ENCODE measurements around the gene HJURP.

The HJURP gene

DNA sequence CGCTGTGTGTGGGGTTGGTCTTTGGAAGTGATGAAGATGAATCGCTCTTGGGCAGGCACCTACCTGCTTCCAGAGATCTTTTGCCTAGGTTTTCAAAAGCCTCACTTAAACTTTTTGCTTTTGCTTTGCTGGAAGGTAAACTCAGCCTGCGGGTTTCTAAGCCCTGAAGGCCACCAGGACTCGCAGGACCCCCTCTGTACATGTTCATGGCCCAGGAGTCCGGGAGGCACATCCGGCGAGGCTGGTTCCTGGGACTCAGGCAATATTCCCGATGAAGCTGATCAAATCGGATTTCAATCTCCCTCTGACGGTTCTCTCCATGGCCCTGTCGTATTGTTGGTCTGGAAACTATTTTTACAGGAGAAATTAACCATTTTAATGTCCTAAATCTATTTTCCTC, 13.2 kb downstream of the HJURP start:
- Histone ChIP-seq H3K36me3 (ENCODE audit: control insufficient read depth, insufficient read depth, low read length) (peaks cover 40% of the 10 kb centered on the region), H3K4me2 (ENCODE audit: low read length) (no peak overlapping the region), H3K79me2 (ENCODE audit: control insufficient read depth, insufficient read depth, low read length) (peaks cover 55% of the 10 kb centered on the region), H4K8ac (ENCODE audit: low read depth, low read length) (no peak overlapping the region), H2BK15ac (replicated peaks; ENCODE audit: low read depth) (no peak overlapping the region), H3K27ac (ENCODE audit: low read depth, low read length) (no peak overlapping the region), H3K9ac (ENCODE audit: low read length) (no peak overlapping the region), H3K18ac (ENCODE audit: low read length) (no peak overlapping the region), H3K4me3 (ENCODE audit: low read length) (no peak overlapping the region), H2BK5ac (ENCODE audit: low read length) (no peak overlapping the region), H3K56ac (ENCODE audit: low read length) (no peak overlapping the region), H3K23ac (ENCODE audit: low read length) (no peak overlapping the region), H3K79me1 (ENCODE audit: low read length) (peaks cover 18% of the 10 kb centered on the region), H2AK5ac (ENCODE audit: low read length) (no peak overlapping the region), H3K4me1 (ENCODE audit: control insufficient read depth, low read depth, low read length) (no peaks in the 10 kb centered on the region), H3K27me3 (ENCODE audit: insufficient read depth, low read length, poor library complexity) (no peaks in the 10 kb centered on the region), H4K5ac (ENCODE audit: low read length) (no peak overlapping the region), H2BK120ac (ENCODE audit: low read depth, low read length) (no peak overlapping the region), H3K4ac (ENCODE audit: low read depth, low read length) (no peak overlapping the region)
- no peak for DNase-seq
- no CpG with 5 or more reads among the region's 11 CpGs for WGBS (ENCODE audit: extremely low coverage, insufficient coverage, low lambda C conversion rate)

DNA sequence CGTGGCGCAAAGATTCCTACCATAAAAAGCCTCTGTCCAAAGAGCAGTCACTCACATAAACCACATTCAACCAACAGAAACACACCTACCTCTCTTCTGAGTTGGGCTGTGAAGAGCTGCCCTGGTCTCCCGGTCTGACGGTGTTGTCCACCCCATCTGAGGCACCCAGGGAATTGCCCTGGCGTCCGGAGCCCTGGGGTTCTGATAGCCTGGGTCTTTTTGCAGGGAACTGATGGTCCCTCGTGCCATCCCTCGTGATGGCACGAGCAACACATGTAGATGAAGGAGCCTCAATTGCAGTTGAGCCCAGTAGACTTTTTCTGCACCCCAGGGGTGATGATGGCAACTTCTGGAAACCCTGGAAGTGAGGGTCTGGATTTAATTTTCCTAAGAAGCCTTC, 13.8 kb downstream of the HJURP start:
- H3K4ac ChIP-seq (ENCODE audit: low read depth, low read length), result no peak overlapping the region
- H3K27me3 ChIP-seq (ENCODE audit: insufficient read depth, low read length, poor library complexity), result no peaks in the 10 kb centered on the region
- DNase-seq, result no peak
- H3K18ac ChIP-seq (ENCODE audit: low read length), result no peak overlapping the region
- H3K23ac ChIP-seq (ENCODE audit: low read length), result no peak overlapping the region
- H3K27ac ChIP-seq (ENCODE audit: low read depth, low read length), result no peak overlapping the region
- no peak overlapping the region for H2BK5ac ChIP-seq (ENCODE audit: low read length)
- H3K56ac ChIP-seq (ENCODE audit: low read length), result no peak overlapping the region
- no peak overlapping the region for H3K4me3 ChIP-seq (ENCODE audit: low read length)
- peaks cover 21% of the 10 kb centered on the region for H3K79me1 ChIP-seq (ENCODE audit: low read length)
- no peak overlapping the region for H4K8ac ChIP-seq (ENCODE audit: low read depth, low read length)
- H3K36me3 ChIP-seq (ENCODE audit: control insufficient read depth, insufficient read depth, low read length), result peaks cover 43% of the 10 kb centered on the region
- no peak overlapping the region for H2BK120ac ChIP-seq (ENCODE audit: low read depth, low read length)
- H3K79me2 ChIP-seq (ENCODE audit: control insufficient read depth, insufficient read depth, low read length), result peaks cover 55% of the 10 kb centered on the region
- H4K5ac ChIP-seq (ENCODE audit: low read length), result no peak overlapping the region
- no peak overlapping the region for H3K9ac ChIP-seq (ENCODE audit: low read length)
- no peaks in the 10 kb centered on the region for H3K4me1 ChIP-seq (ENCODE audit: control insufficient read depth, low read depth, low read length)
- WGBS (ENCODE audit: extremely low coverage, insufficient coverage, low lambda C conversion rate), result no CpG with 5 or more reads among the region's 9 CpGs
- H2AK5ac ChIP-seq (ENCODE audit: low read length), result no peak overlapping the region
- H2BK15ac ChIP-seq (replicated peaks; ENCODE audit: low read depth), result no peak overlapping the region
- H3K4me2 ChIP-seq (ENCODE audit: low read length), result no peak overlapping the region

DNA sequence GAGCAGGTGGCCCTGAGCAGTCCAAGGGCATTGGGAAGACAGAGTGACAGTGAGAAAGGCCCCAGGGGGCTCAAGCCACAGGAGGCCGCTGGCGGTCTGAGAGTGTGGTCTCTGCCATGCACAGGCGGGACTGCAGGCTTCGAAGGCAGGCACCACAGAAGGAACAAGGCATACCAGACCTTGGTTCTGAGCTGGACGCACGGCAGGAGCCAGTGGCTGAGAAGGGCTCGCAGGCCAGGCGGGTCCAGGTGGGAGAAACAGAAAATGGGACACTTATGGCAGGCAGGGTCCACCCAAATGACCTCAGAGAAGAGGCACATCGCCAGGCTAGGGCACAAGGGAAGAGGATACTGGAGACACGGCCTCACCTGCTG, 14.9 kb downstream of the HJURP start:
- Histone ChIP-seq H3K4me2 (ENCODE audit: low read length) (no peak overlapping the region), H3K27me3 (ENCODE audit: insufficient read depth, low read length, poor library complexity) (no peaks in the 10 kb centered on the region), H2BK5ac (ENCODE audit: low read length) (no peak overlapping the region), H3K9ac (ENCODE audit: low read length) (no peak overlapping the region), H3K36me3 (ENCODE audit: control insufficient read depth, insufficient read depth, low read length) (peaks cover 45% of the 10 kb centered on the region), H3K27ac (ENCODE audit: low read depth, low read length) (no peak overlapping the region), H3K18ac (ENCODE audit: low read length) (no peak overlapping the region), H3K79me1 (ENCODE audit: low read length) (peaks cover 21% of the 10 kb centered on the region), H3K23ac (ENCODE audit: low read length) (no peak overlapping the region), H4K8ac (ENCODE audit: low read depth, low read length) (no peak overlapping the region), H4K5ac (ENCODE audit: low read length) (no peak overlapping the region), H2BK15ac (replicated peaks; ENCODE audit: low read depth) (no peak overlapping the region), H3K79me2 (ENCODE audit: control insufficient read depth, insufficient read depth, low read length) (peaks cover 55% of the 10 kb centered on the region), H2AK5ac (ENCODE audit: low read length) (no peak overlapping the region), H2BK120ac (ENCODE audit: low read depth, low read length) (no peak overlapping the region), H3K4me3 (ENCODE audit: low read length) (no peak overlapping the region), H3K56ac (ENCODE audit: low read length) (no peak overlapping the region), H3K4ac (ENCODE audit: low read depth, low read length) (no peak overlapping the region), H3K4me1 (ENCODE audit: control insufficient read depth, low read depth, low read length) (no peaks in the 10 kb centered on the region)
- no CpG with 5 or more reads among the region's 10 CpGs for WGBS (ENCODE audit: extremely low coverage, insufficient coverage, low lambda C conversion rate)
- no peak for DNase-seq

DNA sequence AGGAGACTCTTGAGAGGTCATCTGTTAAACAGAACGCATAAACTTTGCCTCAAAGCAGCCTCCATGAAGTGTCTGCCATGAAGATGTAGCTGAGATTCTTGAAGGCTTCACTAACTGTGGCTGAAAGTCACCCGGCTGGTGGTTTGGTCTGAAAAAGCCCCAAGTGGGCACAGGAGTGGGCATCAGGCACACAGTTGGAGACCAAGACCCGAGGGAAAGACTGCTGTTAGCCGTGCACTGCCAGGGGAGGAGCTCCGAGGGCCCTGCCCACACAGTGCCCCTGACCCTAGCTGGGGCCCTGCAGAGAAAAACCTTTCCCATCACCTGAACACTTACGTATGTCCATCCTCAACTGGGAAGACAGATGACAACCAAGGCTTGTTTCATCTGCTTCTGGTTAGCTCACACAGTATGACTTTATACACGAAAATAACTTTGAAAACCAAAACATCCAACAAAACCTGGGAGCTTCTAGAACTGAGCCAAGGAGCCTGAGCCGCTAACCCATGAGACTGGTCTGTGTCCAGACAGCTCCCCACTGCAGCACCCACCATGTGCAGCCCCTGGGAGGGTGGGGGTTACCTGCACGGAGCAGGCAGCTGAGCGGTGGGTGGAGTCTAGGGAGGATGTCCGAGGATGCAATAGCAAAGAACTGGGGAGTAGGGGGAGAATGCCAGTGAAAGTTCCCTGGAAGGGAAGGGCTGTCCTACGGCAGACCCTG, 15.4 kb downstream of the HJURP start:
- Histone ChIP-seq H3K79me2 (ENCODE audit: control insufficient read depth, insufficient read depth, low read length) (peaks cover 52% of the 10 kb centered on the region), H3K27ac (ENCODE audit: low read depth, low read length) (no peak overlapping the region), H2AK5ac (ENCODE audit: low read length) (no peak overlapping the region), H3K9ac (ENCODE audit: low read length) (no peak overlapping the region), H3K4ac (ENCODE audit: low read depth, low read length) (no peak overlapping the region), H3K27me3 (ENCODE audit: insufficient read depth, low read length, poor library complexity) (no peaks in the 10 kb centered on the region), H2BK120ac (ENCODE audit: low read depth, low read length) (no peak overlapping the region), H3K4me2 (ENCODE audit: low read length) (no peak overlapping the region), H3K56ac (ENCODE audit: low read length) (no peak overlapping the region), H4K5ac (ENCODE audit: low read length) (no peak overlapping the region), H3K79me1 (ENCODE audit: low read length) (peaks cover 18% of the 10 kb centered on the region), H2BK5ac (ENCODE audit: low read length) (no peak overlapping the region), H3K23ac (ENCODE audit: low read length) (no peak overlapping the region), H2BK15ac (replicated peaks; ENCODE audit: low read depth) (no peak overlapping the region), H3K4me1 (ENCODE audit: control insufficient read depth, low read depth, low read length) (no peaks in the 10 kb centered on the region), H3K18ac (ENCODE audit: low read length) (no peak overlapping the region), H3K36me3 (ENCODE audit: control insufficient read depth, insufficient read depth, low read length) (peaks cover 39% of the 10 kb centered on the region), H3K4me3 (ENCODE audit: low read length) (no peak overlapping the region), H4K8ac (ENCODE audit: low read depth, low read length) (no peak overlapping the region)
- WGBS (ENCODE audit: extremely low coverage, insufficient coverage, low lambda C conversion rate), result no CpG with 5 or more reads among the region's 12 CpGs
- DNase-seq, result no peak

DNA sequence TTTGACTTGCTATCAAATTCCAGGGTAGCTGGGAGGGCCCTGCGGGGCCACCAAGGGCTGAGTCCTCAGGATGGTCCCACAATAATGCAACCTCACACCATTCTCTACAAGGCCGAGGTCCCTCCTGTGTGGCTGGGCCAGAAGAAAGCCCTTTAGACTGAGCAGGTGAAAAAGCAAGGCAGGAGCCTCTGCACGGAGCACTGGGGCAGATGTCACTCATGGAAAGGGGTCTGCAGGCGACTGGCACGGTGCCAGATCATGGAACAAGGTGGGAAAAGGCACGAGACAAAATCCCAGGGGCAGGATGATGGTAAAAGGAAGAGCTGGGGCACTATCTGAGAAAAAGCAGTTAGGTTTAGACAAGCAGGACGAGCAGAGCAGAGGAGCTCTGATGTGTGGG, 16.1 kb downstream of the HJURP start:
- no peak overlapping the region for H2BK15ac ChIP-seq (replicated peaks; ENCODE audit: low read depth)
- no peak overlapping the region for H4K8ac ChIP-seq (ENCODE audit: low read depth, low read length)
- no peak overlapping the region for H3K4me2 ChIP-seq (ENCODE audit: low read length)
- H3K4me1 ChIP-seq (ENCODE audit: control insufficient read depth, low read depth, low read length), result no peaks in the 10 kb centered on the region
- H2AK5ac ChIP-seq (ENCODE audit: low read length), result no peak overlapping the region
- H3K36me3 ChIP-seq (ENCODE audit: control insufficient read depth, insufficient read depth, low read length), result peaks cover 34% of the 10 kb centered on the region
- no peak overlapping the region for H3K23ac ChIP-seq (ENCODE audit: low read length)
- H3K79me1 ChIP-seq (ENCODE audit: low read length), result peaks cover 15% of the 10 kb centered on the region
- H4K5ac ChIP-seq (ENCODE audit: low read length), result no peak overlapping the region
- H3K18ac ChIP-seq (ENCODE audit: low read length), result no peak overlapping the region
- H2BK120ac ChIP-seq (ENCODE audit: low read depth, low read length), result no peak overlapping the region
- H3K4ac ChIP-seq (ENCODE audit: low read depth, low read length), result no peak overlapping the region
- no peak overlapping the region for H2BK5ac ChIP-seq (ENCODE audit: low read length)
- H3K27ac ChIP-seq (ENCODE audit: low read depth, low read length), result no peak overlapping the region
- no peaks in the 10 kb centered on the region for H3K27me3 ChIP-seq (ENCODE audit: insufficient read depth, low read length, poor library complexity)
- H3K9ac ChIP-seq (ENCODE audit: low read length), result no peak overlapping the region
- peaks cover 46% of the 10 kb centered on the region for H3K79me2 ChIP-seq (ENCODE audit: control insufficient read depth, insufficient read depth, low read length)
- no peak overlapping the region for H3K56ac ChIP-seq (ENCODE audit: low read length)
- DNase-seq, result no peak
- H3K4me3 ChIP-seq (ENCODE audit: low read length), result no peak overlapping the region
- WGBS (ENCODE audit: extremely low coverage, insufficient coverage, low lambda C conversion rate), result no CpG with 5 or more reads among the region's 7 CpGs

DNA sequence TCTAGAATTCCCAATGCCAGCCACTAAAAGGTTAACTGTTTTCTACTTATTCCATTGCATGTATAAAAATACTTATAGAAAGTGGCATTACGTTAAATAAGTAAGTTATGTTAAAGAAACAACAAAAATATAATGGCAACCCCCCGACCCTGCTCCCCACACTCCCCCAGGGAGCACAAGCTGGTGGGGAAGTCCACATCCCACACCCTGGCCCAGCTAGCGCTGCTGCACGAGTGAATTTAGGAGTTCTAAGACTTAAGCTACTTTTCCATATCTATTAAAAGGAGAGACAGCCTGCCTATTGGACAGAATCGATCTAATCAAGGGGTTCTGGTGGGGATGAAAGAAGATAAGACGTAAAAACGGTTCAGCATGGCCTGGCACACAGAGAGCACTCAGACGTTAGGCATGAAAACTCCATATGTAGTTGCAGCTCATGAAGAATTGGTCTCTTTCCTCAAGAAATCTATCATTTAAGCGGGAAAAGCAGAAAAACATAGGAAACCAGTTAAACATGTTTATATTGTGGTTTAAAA, 16.6 kb downstream of the HJURP start:
- Histone ChIP-seq H3K23ac (ENCODE audit: low read length) (no peak overlapping the region), H3K79me1 (ENCODE audit: low read length) (peaks cover 15% of the 10 kb centered on the region), H3K4me3 (ENCODE audit: low read length) (no peak overlapping the region), H2AK5ac (ENCODE audit: low read length) (no peak overlapping the region), H3K4me1 (ENCODE audit: control insufficient read depth, low read depth, low read length) (no peaks in the 10 kb centered on the region), H2BK15ac (replicated peaks; ENCODE audit: low read depth) (no peak overlapping the region), H3K4me2 (ENCODE audit: low read length) (no peak overlapping the region), H3K56ac (ENCODE audit: low read length) (no peak overlapping the region), H3K9ac (ENCODE audit: low read length) (no peak overlapping the region), H2BK5ac (ENCODE audit: low read length) (no peak overlapping the region), H3K27ac (ENCODE audit: low read depth, low read length) (no peak overlapping the region), H3K36me3 (ENCODE audit: control insufficient read depth, insufficient read depth, low read length) (peaks cover 31% of the 10 kb centered on the region), H2BK120ac (ENCODE audit: low read depth, low read length) (no peak overlapping the region), H3K4ac (ENCODE audit: low read depth, low read length) (no peak overlapping the region), H3K18ac (ENCODE audit: low read length) (no peak overlapping the region), H3K27me3 (ENCODE audit: insufficient read depth, low read length, poor library complexity) (no peaks in the 10 kb centered on the region), H3K79me2 (ENCODE audit: control insufficient read depth, insufficient read depth, low read length) (peaks cover 46% of the 10 kb centered on the region), H4K5ac (ENCODE audit: low read length) (no peak overlapping the region), H4K8ac (ENCODE audit: low read depth, low read length) (no peak overlapping the region)
- no peak for DNase-seq
- no CpG with 5 or more reads among the region's 9 CpGs for whole genome bisulfite sequencing (ENCODE audit: extremely low coverage, insufficient coverage, low lambda C conversion rate)
